ENCODE data around the gene BAX. TPM values are rescaled to one million over a fixed set of nuclear protein-coding genes. Genes with fewer than 3 reads are reported as not detected.

BAX gene
- total and polyA plus RNA-seq, 2 of the 13 experiments (the other 11 are each of a cell fraction or from before 2014, with no cell fraction given): 139 to 176 TPM

- peak; percentile 76 to 81; a peak in 3 of 4 replicates for TF ChIP-seq NR2F1 (CRISPR knock-in tag; IDR thresholded peaks at IDR 0.05)
- no peak for TF ChIP-seq ZSCAN20 (CRISPR knock-in tag; IDR thresholded peaks at IDR 0.05; ENCODE audit: borderline replicate concordance)
- no peak for TF ChIP-seq TEF (CRISPR knock-in tag; IDR thresholded peaks at IDR 0.05)
- TF ChIP-seq, protein P1, sequence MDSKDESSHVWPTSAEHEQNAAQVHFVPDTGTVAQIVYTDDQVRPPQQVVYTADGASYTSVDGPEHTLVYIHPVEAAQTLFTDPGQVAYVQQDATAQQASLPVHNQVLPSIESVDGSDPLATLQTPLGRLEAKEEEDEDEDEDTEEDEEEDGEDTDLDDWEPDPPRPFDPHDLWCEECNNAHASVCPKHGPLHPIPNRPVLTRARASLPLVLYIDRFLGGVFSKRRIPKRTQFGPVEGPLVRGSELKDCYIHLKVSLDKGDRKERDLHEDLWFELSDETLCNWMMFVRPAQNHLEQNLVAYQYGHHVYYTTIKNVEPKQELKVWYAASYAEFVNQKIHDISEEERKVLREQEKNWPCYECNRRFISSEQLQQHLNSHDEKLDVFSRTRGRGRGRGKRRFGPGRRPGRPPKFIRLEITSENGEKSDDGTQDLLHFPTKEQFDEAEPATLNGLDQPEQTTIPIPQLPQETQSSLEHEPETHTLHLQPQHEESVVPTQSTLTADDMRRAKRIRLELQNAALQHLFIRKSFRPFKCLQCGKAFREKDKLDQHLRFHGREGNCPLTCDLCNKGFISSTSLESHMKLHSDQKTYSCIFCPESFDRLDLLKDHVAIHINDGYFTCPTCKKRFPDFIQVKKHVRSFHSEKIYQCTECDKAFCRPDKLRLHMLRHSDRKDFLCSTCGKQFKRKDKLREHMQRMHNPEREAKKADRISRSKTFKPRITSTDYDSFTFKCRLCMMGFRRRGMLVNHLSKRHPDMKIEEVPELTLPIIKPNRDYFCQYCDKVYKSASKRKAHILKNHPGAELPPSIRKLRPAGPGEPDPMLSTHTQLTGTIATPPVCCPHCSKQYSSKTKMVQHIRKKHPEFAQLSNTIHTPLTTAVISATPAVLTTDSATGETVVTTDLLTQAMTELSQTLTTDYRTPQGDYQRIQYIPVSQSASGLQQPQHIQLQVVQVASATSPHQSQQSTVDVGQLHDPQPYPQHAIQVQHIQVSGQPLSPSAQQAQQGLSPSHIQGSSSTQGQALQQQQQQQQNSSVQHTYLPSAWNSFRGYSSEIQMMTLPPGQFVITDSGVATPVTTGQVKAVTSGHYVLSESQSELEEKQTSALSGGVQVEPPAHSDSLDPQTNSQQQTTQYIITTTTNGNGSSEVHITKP (CRISPR knock-in tag; IDR thresholded peaks at IDR 0.05; ENCODE audit: low read depth): no peak
- TF ChIP-seq ZNF780A (CRISPR knock-in tag; IDR thresholded peaks at IDR 0.05): 0 out of 2 replicates have a peak, but pooled peaks have one; percentile 56
- no peak for TF ChIP-seq ZNF562 (CRISPR knock-in tag; IDR thresholded peaks at IDR 0.05; ENCODE audit: borderline replicate concordance)
- TF ChIP-seq ATF7-NPFF (CRISPR knock-in tag; IDR thresholded peaks at IDR 0.05; ENCODE audit: low read depth): 0 out of 2 replicates have a peak, but pooled peaks have one; percentile 5
- TF ChIP-seq HNF4A (CRISPR knock-in tag; IDR thresholded peaks at IDR 0.05): no peak; the same call in 1 of the 2 replicates
- no peak for TF ChIP-seq HINFP (CRISPR knock-in tag; IDR thresholded peaks at IDR 0.05; ENCODE audit: low read depth)
- no peak for TF ChIP-seq SIN3B (IDR thresholded peaks at IDR 0.05; ENCODE audit: low read length)
- TF ChIP-seq HDAC1 (CRISPR knock-in tag; IDR thresholded peaks at IDR 0.05): no peak
- TF ChIP-seq XRCC5 (optimal IDR thresholded peaks at IDR 0.05; ENCODE audit: low read length): no peak
- no peak for TF ChIP-seq HOXD1 (CRISPR knock-in tag; IDR thresholded peaks at IDR 0.05)
- no peak for TF ChIP-seq ZBTB25 (CRISPR knock-in tag; IDR thresholded peaks at IDR 0.05)
- TF ChIP-seq SMARCC2 (IDR thresholded peaks at IDR 0.05): no peak
- TF ChIP-seq MTA3 (CRISPR knock-in tag; IDR thresholded peaks at IDR 0.05): no peak
- TF ChIP-seq CBX5 (CRISPR knock-in tag; IDR thresholded peaks at IDR 0.05; ENCODE audit: borderline replicate concordance): peak; percentile 58; the same call in 1 of the 2 replicates
- TF ChIP-seq ZFP62 (CRISPR knock-in tag; IDR thresholded peaks at IDR 0.05): no peak
- TF ChIP-seq ZNF788 (CRISPR knock-in tag; IDR thresholded peaks at IDR 0.05; ENCODE audit: borderline replicate concordance): no peak
- TF ChIP-seq RBM22 (optimal IDR thresholded peaks at IDR 0.05; ENCODE audit: low read length): peak; percentile 65
These were observed 6.5 kb downstream of the BAX start (continued) for GRCh38 chr19:48961051-48961649.
